SK-N-SH treated with all-trans-retinoic acid at 6 μM for 48 hours (cell line): ENCODE data around the gene DCAF6.

Source experiments
- BACH2 ChIP-seq: fragments of 250-450 bp; sonication (Bioruptor Pico); IDR thresholded peaks from 2 replicates; pipeline ENCODE4 v1.9.0; 2021; ENCODE audit warnings: mild to moderate bottlenecking, borderline replicate concordance
- CREB5 ChIP-seq: fragments of 250-450 bp; sonication (Bioruptor Pico); IDR thresholded peaks from 2 replicates; pipeline ENCODE4 v1.5.1; 2020; ENCODE audit warnings: low read depth, mild to moderate bottlenecking, moderate library complexity
- ESRRG ChIP-seq: fragments of 250-450 bp; sonication (Bioruptor Pico); IDR thresholded peaks from 2 replicates; pipeline ENCODE4 v1.6.1; 2021; ENCODE audit warnings: mild to moderate bottlenecking
- PATZ1 ChIP-seq: fragments of 250-450 bp; sonication (Bioruptor Pico); IDR thresholded peaks from 2 replicates; pipeline ENCODE4 v1.8.0; 2020; ENCODE audit warnings: mild to moderate bottlenecking, moderate library complexity, borderline replicate concordance
- RARB ChIP-seq: fragments of 250-450 bp; sonication (Bioruptor Pico); IDR thresholded peaks from 2 replicates; pipeline ENCODE4 v1.8.0; 2021; ENCODE audit warnings: mild to moderate bottlenecking, moderate library complexity
- ZFP3 ChIP-seq: fragments of 250-450 bp; sonication (Bioruptor Pico); IDR thresholded peaks from 2 replicates; pipeline ENCODE4 v1.5.0; 2020; ENCODE audit warnings: mild to moderate bottlenecking, moderate library complexity
- ZNF565 ChIP-seq: fragments of 450-650 bp; formaldehyde crosslinking; conservative IDR thresholded peaks from 2 replicates; pipeline ENCODE4 v1.5.0; 2020; ENCODE audit warnings: low read depth, mild to moderate bottlenecking, moderate library complexity
- ZNF70 ChIP-seq: fragments of 450-650 bp; formaldehyde crosslinking; IDR thresholded peaks from 2 replicates; pipeline ENCODE4 v1.5.0; 2020; ENCODE audit warnings: mild to moderate bottlenecking, moderate library complexity
- ZNF8 ChIP-seq: fragments of 450-650 bp; formaldehyde crosslinking; IDR thresholded peaks from 2 replicates; pipeline ENCODE4 v1.5.0; 2020; ENCODE audit warnings: mild to moderate bottlenecking, moderate library complexity

- TF ChIP-seq ZNF8 (CRISPR knock-in tag): no peak
- TF ChIP-seq BACH2 (CRISPR knock-in tag): no peak
- no peak for TF ChIP-seq ZNF70 (CRISPR knock-in tag)
- TF ChIP-seq RARB: no peak
- no peak for TF ChIP-seq ESRRG (CRISPR knock-in tag)
- TF ChIP-seq PATZ1 (CRISPR knock-in tag): no peak
- TF ChIP-seq CREB5 (CRISPR knock-in tag): no peak
- TF ChIP-seq ZNF565 (CRISPR knock-in tag): no peak
- TF ChIP-seq ZFP3 (CRISPR knock-in tag): no peak
Observed at GRCh38 chr1:167968569-167968968, 32.1 kb downstream of the DCAF6 start.
